GM21825 (cell line): ENCODE measurements around the gene TCEAL4.

Experiments used
- ATAC-seq: cut with Tn5 transposase; IDR thresholded peaks from one replicate; pipeline ENCODE4 v1.9.1; 2021; ENCODE audit warnings: mild to moderate bottlenecking, moderate library complexity; ENCODE audit not compliant: unreplicated experiment

Gene TCEAL4

GRCh38 chrX:103585411-103586313 lies at the start of gene TCEAL4:
TSS of gene TCEAL4 (plus strand) at chrX:103585515. CDS start at chrX:103586676, 1,161 bp downstream.
- peak; percentile 80 for ATAC-seq

- ATAC-seq = no peak
Measured at GRCh38 chrX:103536071-103536470, 49.2 kb upstream of the TCEAL4 start.

DNA sequence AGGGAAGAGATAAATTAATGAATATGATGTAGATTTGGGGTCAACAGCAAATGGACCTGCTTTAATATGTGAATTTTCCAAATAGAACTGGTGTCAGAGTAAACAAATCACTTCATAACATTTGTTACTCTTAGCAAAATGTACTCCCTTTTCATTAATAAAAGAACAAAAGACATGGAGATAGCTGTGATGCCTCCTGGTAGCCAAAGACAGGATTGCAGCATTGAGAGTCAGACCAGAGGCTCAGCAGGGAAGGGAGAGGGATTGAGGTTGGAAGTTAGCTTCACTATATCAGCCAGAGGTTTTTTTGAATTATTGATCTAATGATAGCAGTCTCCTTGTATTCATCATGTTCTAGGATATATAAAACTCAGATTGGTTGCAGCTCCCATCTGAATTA lies 48.6 kb upstream of the TCEAL4 start:
- no peak for ATAC-seq

GRCh38 chrX:103537871-103538387 lies 47.4 kb upstream of the TCEAL4 start:
- no peak for ATAC-seq

- ATAC-seq = no peak
Measured at GRCh38 chrX:103538728-103539127, 46.6 kb upstream of the TCEAL4 start.

DNA sequence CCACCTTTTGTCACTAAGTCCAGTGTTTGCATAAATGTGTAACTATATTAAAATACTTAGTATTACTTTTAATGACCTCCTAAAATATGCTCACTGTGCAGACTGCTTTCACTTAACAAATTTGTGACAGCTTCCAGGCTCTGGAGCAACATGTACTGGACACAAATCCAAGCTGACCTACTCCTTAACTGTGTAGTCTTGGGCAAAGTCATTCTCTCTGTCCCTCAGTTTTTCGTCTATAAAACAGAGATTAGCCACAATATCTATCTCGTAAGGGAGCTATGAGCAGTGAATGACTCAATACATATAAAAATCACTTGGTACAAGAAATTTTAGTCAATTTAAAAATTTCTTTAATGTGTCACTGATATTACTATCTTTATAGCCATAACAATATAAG lies 45.6 kb upstream of the TCEAL4 start:
- ATAC-seq = no peak

DNA sequence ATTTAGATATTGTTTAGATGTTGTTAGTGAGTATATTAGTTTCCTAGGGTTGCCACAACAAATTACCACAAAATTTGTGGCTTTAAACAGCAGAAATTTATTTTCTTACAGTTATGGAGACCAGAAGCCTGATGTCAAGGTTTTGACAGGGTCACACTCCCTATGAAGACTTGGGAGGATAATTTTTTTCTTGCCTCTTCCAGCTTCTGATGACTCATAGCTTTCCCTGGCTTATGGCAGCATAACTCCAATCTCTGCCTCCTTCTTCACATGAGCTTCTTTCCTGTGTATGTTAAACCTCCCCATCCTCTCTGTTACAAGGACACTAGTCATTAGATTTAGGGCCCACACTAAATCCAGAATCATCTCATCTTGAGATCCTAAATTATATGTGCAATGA lies 45.2 kb upstream of the TCEAL4 start:
- ATAC-seq = no peak

- no peak for ATAC-seq
Measured at GRCh38 chrX:103549916-103550315, 35.4 kb upstream of the TCEAL4 start.

DNA sequence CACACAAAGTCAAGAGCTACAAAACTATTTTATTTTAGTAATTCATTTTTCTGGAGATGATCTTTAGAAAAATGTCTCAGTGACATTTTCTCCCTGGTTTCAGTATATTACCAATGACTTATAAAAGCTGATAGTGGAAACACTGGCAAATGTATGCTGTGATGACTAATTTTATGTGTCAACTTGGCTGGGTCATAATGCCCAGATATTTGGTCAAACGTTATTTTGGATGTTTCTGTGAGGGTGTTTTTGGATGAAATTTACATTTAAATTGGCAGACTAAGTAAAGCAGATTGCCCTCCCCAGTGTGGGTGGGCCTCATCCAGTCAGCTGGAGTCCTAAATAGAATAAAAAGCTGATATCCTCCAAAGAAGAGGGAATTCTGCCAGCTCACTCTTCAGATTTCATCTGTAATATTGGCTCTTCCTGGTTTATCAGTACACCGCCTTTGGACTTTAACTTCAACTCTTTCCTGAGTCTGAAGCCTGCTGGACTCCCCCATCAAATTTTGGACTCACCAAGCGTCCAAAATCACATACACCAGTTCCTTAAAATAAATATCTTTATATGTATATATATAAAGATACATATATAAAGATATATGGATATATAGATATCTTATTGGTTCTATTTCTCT lies 34.8 kb upstream of the TCEAL4 start:
- no peak for ATAC-seq

DNA sequence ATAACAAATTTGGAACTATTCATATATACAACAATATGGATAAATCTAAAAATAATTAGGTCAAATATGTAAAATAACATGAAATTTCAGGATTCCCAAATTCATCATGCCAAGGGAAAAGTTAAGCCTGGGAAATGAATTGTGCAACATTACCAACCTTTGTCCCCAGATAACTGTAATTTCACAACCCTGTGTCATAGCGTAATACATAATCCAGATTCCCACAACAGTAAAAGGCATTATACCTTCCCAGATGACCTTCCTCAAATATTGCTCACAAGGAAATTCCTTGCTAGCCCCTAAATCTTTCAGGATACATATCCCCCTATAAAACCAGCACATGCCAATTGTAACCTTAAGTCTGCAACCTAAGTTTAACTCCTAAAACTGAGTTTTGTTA lies 33.1 kb upstream of the TCEAL4 start:
- ATAC-seq = no peak

DNA sequence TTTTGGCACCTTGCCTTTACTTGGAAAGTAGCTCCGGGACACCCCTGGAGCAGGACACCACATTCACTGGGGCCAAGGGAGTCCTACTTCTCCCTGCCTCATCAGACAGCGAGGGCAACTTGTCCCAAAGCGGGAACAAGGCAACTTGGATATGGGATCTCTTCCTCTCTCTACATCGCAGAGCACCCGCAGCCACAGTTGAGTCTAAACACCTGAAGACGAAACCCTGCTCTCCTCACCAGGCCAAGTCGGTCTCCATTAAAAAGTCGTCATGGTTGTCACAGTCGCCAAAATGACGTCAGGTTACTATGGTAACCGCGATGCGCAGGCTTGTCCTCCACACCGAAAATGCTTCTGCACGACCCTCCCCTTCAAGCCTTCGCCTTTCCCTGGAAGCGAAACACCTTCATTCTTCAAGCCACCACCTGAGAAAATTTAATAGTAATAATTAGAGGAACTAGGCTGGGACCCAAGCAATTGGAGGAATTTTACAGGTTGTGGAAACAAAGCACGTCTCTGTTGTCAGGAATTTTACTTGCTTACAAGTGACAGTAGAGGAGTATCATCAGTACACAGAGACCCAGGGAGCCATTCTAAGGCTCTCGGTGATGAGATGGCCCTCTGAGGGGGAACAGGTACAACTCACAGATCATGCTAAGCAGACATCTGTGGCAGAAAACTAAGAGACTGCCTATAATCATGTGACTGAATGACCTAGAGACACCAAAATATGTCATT lies 30.5 kb upstream of the TCEAL4 start:
- peak; percentile 95 for ATAC-seq

DNA sequence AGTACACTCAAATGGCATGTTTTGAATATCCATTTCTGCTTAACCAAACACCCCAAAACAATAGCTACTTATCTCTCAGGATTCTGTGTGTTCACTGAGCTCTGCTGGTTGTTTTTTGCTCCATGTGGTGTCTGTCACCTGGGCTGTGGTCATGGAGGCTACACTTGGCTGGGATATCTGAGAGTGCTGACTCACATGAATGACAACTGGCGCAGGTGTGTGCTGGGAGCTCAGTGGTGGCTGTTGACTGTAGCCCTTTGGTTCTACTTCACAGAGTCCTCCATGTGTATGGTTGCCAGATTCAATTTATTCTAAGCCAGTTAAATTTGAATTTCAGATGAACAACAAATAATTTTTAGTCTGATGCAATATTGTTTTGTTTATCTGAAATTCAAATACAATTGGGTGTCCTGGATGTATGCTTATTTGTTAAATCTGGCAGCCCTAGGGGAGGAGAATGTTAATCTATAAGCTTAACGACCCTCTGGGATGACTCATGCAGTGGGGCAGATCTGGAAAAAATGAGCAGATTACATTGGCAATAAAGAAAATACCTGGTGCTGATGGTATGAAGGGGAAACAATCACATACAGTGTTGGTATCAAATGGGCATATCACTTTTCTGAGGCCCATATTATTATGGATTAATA lies 28.2 kb upstream of the TCEAL4 start:
- ATAC-seq = no peak

- ATAC-seq = no peak
Measured at GRCh38 chrX:103560256-103560655, 25.1 kb upstream of the TCEAL4 start.

DNA sequence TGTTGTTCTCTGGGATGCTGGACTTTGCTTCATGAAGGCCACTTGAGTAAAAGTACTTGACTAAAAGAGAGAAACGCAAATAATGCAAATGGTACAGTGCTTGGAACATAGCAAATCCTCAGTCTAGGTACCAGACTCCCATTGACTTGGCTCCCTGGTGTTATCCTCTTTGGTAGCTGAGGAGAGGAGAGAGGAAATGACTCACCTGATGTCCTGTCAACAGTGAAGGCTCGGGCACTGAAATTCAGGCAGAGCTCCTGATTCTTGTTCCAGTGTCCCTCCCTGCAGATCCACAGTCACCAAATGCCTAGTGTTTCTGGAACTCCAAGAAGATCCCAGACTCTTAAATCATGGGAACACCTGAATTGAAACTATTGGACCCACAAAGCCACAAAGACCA lies 22.5 kb upstream of the TCEAL4 start:
- ATAC-seq = no peak

GRCh38 chrX:103565197-103565596 lies 20.1 kb upstream of the TCEAL4 start:
- ATAC-seq = peak; percentile 68

GRCh38 chrX:103565752-103566151 lies 19.6 kb upstream of the TCEAL4 start:
- no peak for ATAC-seq

GRCh38 chrX:103571121-103571520 lies 14.2 kb upstream of the TCEAL4 start:
- no peak for ATAC-seq

- ATAC-seq = no peak
Measured at GRCh38 chrX:103571726-103572125, 13.6 kb upstream of the TCEAL4 start.

DNA sequence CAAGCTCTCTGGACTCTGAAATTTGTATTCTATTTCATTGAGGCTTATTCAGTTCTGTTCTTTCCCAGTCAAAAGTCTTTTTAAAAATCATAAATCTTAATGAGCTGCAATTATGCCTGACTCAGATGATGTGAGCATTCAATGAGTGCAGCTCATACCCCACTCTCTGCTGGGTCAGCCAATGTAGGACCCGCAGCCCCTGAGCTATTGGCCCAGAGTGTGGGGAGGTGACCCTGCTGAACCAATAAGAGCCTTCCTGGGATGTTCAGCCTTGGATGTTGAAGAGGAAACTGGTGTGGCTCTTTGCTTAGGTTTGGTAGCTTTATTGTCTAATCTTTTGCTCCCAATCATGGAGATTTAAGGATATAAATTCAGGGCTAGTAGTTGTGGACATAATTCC lies 12.1 kb upstream of the TCEAL4 start:
- no peak for ATAC-seq

GRCh38 chrX:103584596-103584995 lies 719 bp upstream of the TCEAL4 start:
- no peak for ATAC-seq

DNA sequence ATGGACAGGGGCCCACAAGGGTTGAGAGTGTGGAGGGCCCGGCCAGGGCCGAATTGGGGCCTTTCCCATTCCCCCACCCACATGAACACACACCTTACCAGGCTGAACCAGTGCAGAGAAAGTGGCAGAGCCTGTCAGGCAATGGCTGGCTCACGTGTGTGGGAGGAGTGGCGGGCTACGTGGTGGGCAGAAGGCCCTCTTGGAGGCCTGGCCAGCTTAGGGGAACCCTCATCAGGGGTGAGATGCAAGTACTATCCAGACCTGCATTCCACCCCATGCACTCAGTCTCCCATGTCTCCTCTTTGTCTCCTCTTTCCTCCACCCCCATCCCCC lies 965 bp downstream of the TCEAL4 start:
- ATAC-seq = no peak
